GM19099 (cell line): Measurements from ENCODE around the gene AMN.

Experiments used
- POLR2A ChIP-seq: IDR thresholded peaks from 3 replicates; pipeline ENCODE4 v1.6.1; 2011; ENCODE audit warnings: low read depth; ENCODE audit not compliant: insufficient read length; ENCODE audit errors: extremely low read depth

The AMN gene

GRCh38 chr14:102954081-102954789 is 31.8 kb downstream of the AMN start:
- no peak for TF ChIP-seq POLR2A

DNA sequence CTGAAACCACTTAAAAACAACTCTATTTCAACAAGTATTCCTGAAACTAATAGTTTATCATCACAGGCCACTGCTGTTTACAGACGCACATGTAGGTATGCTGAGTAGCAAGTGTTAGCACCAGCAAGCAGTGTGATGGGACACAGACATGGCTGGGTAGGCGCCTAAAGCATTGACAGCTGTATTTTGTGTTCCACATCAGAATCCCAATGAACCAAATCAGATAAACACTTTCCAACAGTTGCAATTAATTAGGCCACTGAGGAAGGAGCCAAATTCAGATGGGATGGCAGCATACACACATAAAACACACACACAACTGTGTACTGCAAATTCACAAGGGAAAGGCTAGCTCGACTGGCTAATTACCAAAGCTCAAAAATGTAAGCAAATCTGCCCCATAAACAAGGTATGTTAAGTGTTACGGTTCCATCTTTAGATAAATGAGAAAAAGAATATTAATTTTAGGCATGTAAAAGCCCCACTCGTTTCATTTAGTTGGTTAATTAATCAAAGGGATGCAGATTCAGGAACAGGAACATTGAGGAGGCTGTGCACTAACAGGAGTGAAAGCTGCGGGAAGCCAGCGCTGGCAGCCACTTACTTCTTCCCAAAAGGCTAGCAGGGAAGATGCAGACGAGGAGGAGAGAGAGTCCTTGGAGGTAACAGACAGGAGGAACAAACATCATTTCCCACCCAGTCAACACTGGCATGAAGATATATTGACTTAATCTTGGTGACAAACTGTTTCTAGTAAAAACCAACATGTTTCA is 33.4 kb downstream of the AMN start:
- TF ChIP-seq POLR2A, result no peak

GRCh38 chr14:102957222-102957621 is 34.8 kb downstream of the AMN start:
- TF ChIP-seq POLR2A, result no peak

DNA sequence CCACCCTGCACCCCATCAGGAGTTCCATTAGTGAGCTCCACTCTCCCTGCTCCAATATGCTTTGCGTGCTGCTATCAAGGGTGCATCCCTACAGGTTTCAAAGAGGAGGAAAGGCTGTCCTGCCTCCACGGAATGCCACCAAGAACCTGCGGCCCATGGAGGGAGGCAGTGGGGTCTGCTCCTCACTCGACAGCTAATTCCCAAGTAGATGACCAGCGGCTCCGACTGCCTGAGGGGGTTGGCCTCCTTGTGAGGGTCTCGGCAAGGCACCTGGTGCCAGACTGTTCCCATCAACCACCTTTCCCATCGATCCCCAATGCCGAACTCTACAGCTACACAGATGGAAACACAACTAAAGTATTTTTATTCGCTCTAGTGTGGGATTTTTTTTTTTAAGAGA is 36.0 kb downstream of the AMN start:
- TF ChIP-seq POLR2A, result no peak

- TF ChIP-seq POLR2A, result no peak
These were observed 39.7 kb downstream of the AMN start for GRCh38 chr14:102962111-102962627.

- no peak for TF ChIP-seq POLR2A
These were observed 41.8 kb downstream of the AMN start for GRCh38 chr14:102964152-102964730.

- no peak for TF ChIP-seq POLR2A
These were observed 42.8 kb downstream of the AMN start for GRCh38 chr14:102965282-102965681.

DNA sequence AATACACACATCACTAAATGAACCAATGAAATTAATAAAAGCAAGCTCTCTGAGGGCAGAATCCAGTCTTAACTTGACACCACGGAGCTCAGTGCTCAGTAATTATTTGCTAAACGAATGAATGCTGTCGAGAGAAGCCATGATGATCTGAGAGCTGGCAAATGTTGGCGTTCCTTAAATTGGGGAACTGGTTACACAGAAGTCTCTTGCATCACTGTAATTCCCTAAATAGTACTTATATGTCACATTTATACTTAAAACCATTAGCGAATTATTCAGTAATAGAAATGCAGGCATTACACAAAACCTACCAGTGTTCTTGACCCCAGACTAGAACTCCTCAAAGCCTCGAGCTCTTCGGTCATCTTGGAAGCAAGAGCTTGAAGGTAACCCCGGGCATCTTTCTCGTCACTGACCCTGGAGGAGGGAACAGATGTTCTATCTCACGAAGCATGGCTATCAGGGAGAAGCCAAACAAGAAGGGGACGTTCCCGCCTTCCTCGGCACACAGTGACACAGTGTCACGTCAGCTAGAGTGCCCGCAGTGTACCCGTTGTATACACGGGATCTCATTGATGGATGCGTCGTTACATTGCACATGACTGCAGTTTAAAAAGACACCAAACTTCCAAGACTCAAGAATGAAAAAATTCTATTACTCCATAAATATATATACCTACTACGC is 43.6 kb downstream of the AMN start:
- TF ChIP-seq POLR2A, result no peak

- no peak for TF ChIP-seq POLR2A
These were observed 44.4 kb downstream of the AMN start for GRCh38 chr14:102966681-102967505.

DNA sequence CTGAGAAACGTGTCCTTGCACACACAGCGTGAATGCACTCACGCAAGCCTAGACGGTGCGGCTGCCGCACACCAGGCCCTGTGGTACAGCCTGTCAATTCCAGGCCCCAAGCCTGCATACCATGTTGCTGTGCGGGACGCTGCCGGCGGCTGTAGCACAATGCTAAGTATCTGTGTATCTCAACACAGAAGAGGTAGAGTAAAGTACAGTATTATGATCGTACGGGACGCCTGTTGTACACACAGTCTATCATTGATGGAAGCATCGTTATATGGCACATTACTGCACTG is 45.0 kb downstream of the AMN start:
- TF ChIP-seq POLR2A, result no peak

DNA sequence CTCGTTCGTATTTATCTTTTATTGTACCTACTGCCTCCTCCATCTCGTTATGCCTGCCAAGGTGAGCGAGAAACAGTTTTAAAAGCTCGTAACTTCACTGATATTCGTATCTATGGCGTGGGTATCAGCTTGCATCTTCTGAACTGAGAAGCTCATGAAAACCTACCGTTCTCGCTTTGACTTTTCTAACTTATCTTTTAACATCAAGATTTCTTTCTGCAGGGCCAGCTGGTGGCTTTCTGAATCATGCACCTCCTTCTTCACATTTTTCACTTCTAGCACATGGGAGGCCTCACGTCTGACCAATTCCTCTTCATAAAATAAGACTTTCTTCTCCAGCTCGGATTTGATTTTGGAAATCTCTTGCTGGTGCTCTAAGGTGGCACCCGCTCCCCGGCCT is 45.8 kb downstream of the AMN start:
- TF ChIP-seq POLR2A, result no peak

GRCh38 chr14:102969060-102969791 is 46.8 kb downstream of the AMN start:
- no peak for TF ChIP-seq POLR2A

GRCh38 chr14:102969901-102970300 is 47.4 kb downstream of the AMN start:
- TF ChIP-seq POLR2A, result no peak

- TF ChIP-seq POLR2A, result no peak
These were observed 48.0 kb downstream of the AMN start for GRCh38 chr14:102970496-102970895.
